ENCODE measurements around the gene FAM184A. TPM values are rescaled to one million over a fixed set of nuclear protein-coding genes. Genes with fewer than 3 reads are reported as not detected.

Gene FAM184A
- total RNA-seq: 3.4 TPM

GRCh38 chr6:119078376-119079282 lies at the start of gene FAM184A:
Gene FAM184A (minus strand): TSS chr6:119078664. CDS start chr6:119078299, 365 bp downstream.
- Histone ChIP-seq H3K36me3 (no peaks in the 10 kb centered on the region), H3K27me3 (no peaks in the 10 kb centered on the region), H3K27ac (peak within 1 kb of the TSS; percentile 74), H3K9me3 (no peaks in the 10 kb centered on the region), H3K4me3 (peak within 1 kb of the TSS; percentile 64 to 82), H3K4me1 (no peaks in the 10 kb centered on the region)
- DNase-seq (ENCODE audit: extremely low spot score in 2 of 2): no peak
- TF ChIP-seq POLR2A (IDR thresholded peaks at IDR 0.05) (peak in 1 of 2 donors; percentile 41), POLR2AphosphoS5 (IDR thresholded peaks at IDR 0.05; ENCODE audit: insufficient read depth in 1 of 2, low read depth in 1 of 2) (peak in 1 of 2 donors; percentile 69), CTCF (IDR thresholded peaks at IDR 0.05) (no peak)
- intact Hi-C loops (cut with DNase I): no loop called here

- TF ChIP-seq CTCF (IDR thresholded peaks at IDR 0.05): no peak
- no peak for TF ChIP-seq POLR2A (IDR thresholded peaks at IDR 0.05)
- no peak for TF ChIP-seq POLR2AphosphoS5 (IDR thresholded peaks at IDR 0.05; ENCODE audit: insufficient read depth in 1 of 2, low read depth in 1 of 2)
- no peaks in the 10 kb centered on the region for H3K27me3 ChIP-seq
- no peaks in the 10 kb centered on the region for H3K9me3 ChIP-seq
- intact Hi-C loops (cut with DNase I): no loop called here
- DNase-seq (ENCODE audit: extremely low spot score in 2 of 2): no peak
- no peaks in the 10 kb centered on the region for H3K36me3 ChIP-seq
- H3K27ac ChIP-seq: no peak overlapping the region
- peaks cover 5% of the 10 kb centered on the region for H3K4me1 ChIP-seq
- H3K4me3 ChIP-seq: no peak overlapping the region
These were observed 49.2 kb upstream of the FAM184A start for GRCh38 chr6:119127627-119128026.

- TF ChIP-seq CTCF (IDR thresholded peaks at IDR 0.05): no peak
- no peak for TF ChIP-seq POLR2AphosphoS5 (IDR thresholded peaks at IDR 0.05; ENCODE audit: insufficient read depth in 1 of 2, low read depth in 1 of 2)
- no peak for TF ChIP-seq POLR2A (IDR thresholded peaks at IDR 0.05)
- intact Hi-C loops (cut with DNase I): no loop called here
- Histone ChIP-seq H3K4me1 (peaks cover 5% of the 10 kb centered on the region), H3K9me3 (no peaks in the 10 kb centered on the region), H3K27ac (no peak overlapping the region), H3K27me3 (no peaks in the 10 kb centered on the region), H3K36me3 (no peaks in the 10 kb centered on the region), H3K4me3 (no peak overlapping the region)
- DNase-seq (ENCODE audit: extremely low spot score in 2 of 2): no peak
These were observed 48.4 kb upstream of the FAM184A start for GRCh38 chr6:119126826-119127225.

- TF ChIP-seq POLR2AphosphoS5 (IDR thresholded peaks at IDR 0.05; ENCODE audit: insufficient read depth in 1 of 2, low read depth in 1 of 2) (no peak), CTCF (IDR thresholded peaks at IDR 0.05) (no peak), POLR2A (IDR thresholded peaks at IDR 0.05) (no peak)
- intact Hi-C loops (cut with DNase I): no loop called here
- no peak for DNase-seq (ENCODE audit: extremely low spot score in 2 of 2)
- H3K9me3 ChIP-seq: no peaks in the 10 kb centered on the region
- H3K27ac ChIP-seq: no peak overlapping the region
- no peaks in the 10 kb centered on the region for H3K36me3 ChIP-seq
- no peaks in the 10 kb centered on the region for H3K27me3 ChIP-seq
- H3K4me3 ChIP-seq: no peak overlapping the region
- peaks cover 5% of the 10 kb centered on the region for H3K4me1 ChIP-seq
These were observed 47.7 kb upstream of the FAM184A start for GRCh38 chr6:119126140-119126539.

- TF ChIP-seq CTCF (IDR thresholded peaks at IDR 0.05) (no peak), POLR2A (IDR thresholded peaks at IDR 0.05) (no peak), POLR2AphosphoS5 (IDR thresholded peaks at IDR 0.05; ENCODE audit: insufficient read depth in 1 of 2, low read depth in 1 of 2) (no peak)
- H3K36me3 ChIP-seq: no peaks in the 10 kb centered on the region
- peaks cover 5% of the 10 kb centered on the region for H3K4me1 ChIP-seq
- H3K27me3 ChIP-seq: no peaks in the 10 kb centered on the region
- intact Hi-C loops (cut with DNase I): no loop called here
- no peak for DNase-seq (ENCODE audit: extremely low spot score in 2 of 2)
- H3K9me3 ChIP-seq: no peaks in the 10 kb centered on the region
- H3K4me3 ChIP-seq: no peak overlapping the region
- no peak overlapping the region for H3K27ac ChIP-seq
These were observed 47.1 kb upstream of the FAM184A start for GRCh38 chr6:119125576-119125975.
